HG03469 (cell line): Measurements from ENCODE around the gene USP54.
"Not testable (repeated sequence)": the region's sequence is repeated elsewhere in the genome, so short reads cannot be mapped to it uniquely, and the experiment has no call there.

Experiments
- ATAC-seq: cut with Tn5 transposase; IDR thresholded peaks from one replicate; pipeline ENCODE4 v1.9.1; 2021; ENCODE audit warnings: mild to moderate bottlenecking, moderate library complexity, moderate number of reproducible peaks; ENCODE audit not compliant: unreplicated experiment

Gene USP54

GRCh38 chr10:73588656-73589055 is 2.5 kb downstream of the USP54 start:
- ATAC-seq, result no peak

GRCh38 chr10:73586583-73586984 is 4.6 kb downstream of the USP54 start:
- no peak for ATAC-seq

GRCh38 chr10:73585327-73585726 is 5.8 kb downstream of the USP54 start:
- no peak for ATAC-seq

- ATAC-seq, result no peak
These were observed 6.4 kb downstream of the USP54 start for GRCh38 chr10:73584737-73585136.

- no peak for ATAC-seq
These were observed 9.2 kb downstream of the USP54 start for GRCh38 chr10:73581918-73582317.

GRCh38 chr10:73578927-73579326 is 12.2 kb downstream of the USP54 start:
- ATAC-seq, result not testable (repeated sequence)

- ATAC-seq, result no peak
These were observed 13.4 kb downstream of the USP54 start for GRCh38 chr10:73577788-73578187.

GRCh38 chr10:73576890-73577591 is 14.1 kb downstream of the USP54 start:
- ATAC-seq, result no peak

- ATAC-seq, result no peak
These were observed 14.8 kb downstream of the USP54 start for GRCh38 chr10:73576178-73576889.

GRCh38 chr10:73567025-73567424 is 24.1 kb downstream of the USP54 start:
- ATAC-seq, result not testable (repeated sequence)

GRCh38 chr10:73561192-73561591 is 29.9 kb downstream of the USP54 start:
- ATAC-seq, result no peak

GRCh38 chr10:73559590-73559989 is 31.6 kb downstream of the USP54 start:
- ATAC-seq, result no peak

- no peak for ATAC-seq
These were observed 34.3 kb downstream of the USP54 start for GRCh38 chr10:73556855-73557254.

- no peak for ATAC-seq
These were observed 36.4 kb downstream of the USP54 start for GRCh38 chr10:73554721-73555120.

- no peak for ATAC-seq
These were observed 37.4 kb downstream of the USP54 start for GRCh38 chr10:73553761-73554160.

GRCh38 chr10:73552819-73553715 is 38.1 kb downstream of the USP54 start:
- ATAC-seq, result no peak

GRCh38 chr10:73551515-73551914 is 39.6 kb downstream of the USP54 start:
- no peak for ATAC-seq

- ATAC-seq, result no peak
These were observed 45.8 kb downstream of the USP54 start for GRCh38 chr10:73545357-73545756.

- no peak for ATAC-seq
These were observed 53.4 kb downstream of the USP54 start for GRCh38 chr10:73537709-73538108.

- ATAC-seq, result no peak
These were observed 53.9 kb downstream of the USP54 start for GRCh38 chr10:73537288-73537687.

- ATAC-seq, result no peak
These were observed 56.3 kb downstream of the USP54 start for GRCh38 chr10:73534857-73535256.
